Left ventricle myocardium inferior (tissue), 1 donor: Measurements from ENCODE around the gene AVEN. TPM values are rescaled to one million over a fixed set of nuclear protein-coding genes. Genes with fewer than 3 reads are reported as not detected.

Experiments
- DNase-seq: peaks from one replicate; pipeline ENCODE4 v3.0.0-alpha.2; 2020
- H3K27ac ChIP-seq: fragments of 200-600 bp; replicated peaks from 2 replicates; pipeline ENCODE4 v1.8.0; 2021
- H3K27me3 ChIP-seq: fragments of 200-600 bp; 2 replicates; pipeline ENCODE4 v1.8.0; 2021; ENCODE audit warnings: low read depth
- H3K36me3 ChIP-seq: fragments of 200-600 bp; 2 replicates; pipeline ENCODE4 v1.8.0; 2021
- H3K4me1 ChIP-seq: fragments of 200-600 bp; 2 replicates; pipeline ENCODE4 v1.8.0; 2021
- H3K4me3 ChIP-seq: fragments of 200-600 bp; 2 replicates; pipeline ENCODE4 v1.8.0; 2021; ENCODE audit warnings: mild to moderate bottlenecking, moderate library complexity
- H3K9me3 ChIP-seq: fragments of 200-600 bp; replicated peaks from 2 replicates; pipeline ENCODE4 v1.8.0; 2021
- intact Hi-C: fragments of 100-400 bp; cut with micrococcal nuclease; formaldehyde crosslinking; loops from one replicate; pipeline ENCODE4 v1.11.0; 2022
- total RNA-seq: library from RNA; stranded (reverse); fragmentation: NEBNext Ultra II Directional; extraction: Animal tissue kit (Norgen Biotek cat#: 25700); gene quantifications from one replicate; pipeline ENCODE4 v1.2.1, GENCODE V29; 2021
- TF ChIP-seq, protein P1 (sequence below): fragments of 200-600 bp; IDR thresholded peaks from 2 replicates; pipeline ENCODE4 v1.8.0; 2021; ENCODE audit warnings: antibody characterized with exemption, mild to moderate bottlenecking, borderline replicate concordance
- donor health status: DM: no; HTN: yes; CAD: no; lungs with severe emphysema.

The AVEN gene
- total RNA-seq, 1 donor from 2014 or later: 25.3 TPM

DNA sequence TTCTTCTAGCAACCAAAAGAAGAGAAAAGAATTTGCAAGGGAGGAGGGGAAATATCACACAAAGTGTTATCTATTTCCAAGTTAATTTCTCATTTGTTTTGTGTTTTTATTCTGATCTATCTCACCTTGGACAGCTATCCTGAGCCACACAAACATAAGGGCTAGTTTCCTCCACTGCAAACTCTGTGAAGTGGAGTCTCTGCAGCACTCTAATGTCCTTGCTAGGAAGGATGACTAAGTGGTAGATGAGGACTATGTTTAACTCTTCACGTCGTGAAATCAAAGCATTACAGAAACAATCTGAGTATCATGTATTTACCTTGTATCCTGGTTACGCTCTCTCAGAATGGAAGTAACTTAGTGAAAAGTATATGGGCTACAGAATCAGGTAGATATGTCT lies 104.6 kb downstream of the AVEN start:
- Histone ChIP-seq H3K36me3 (no peaks in the 10 kb centered on the region), H3K27ac (no peak overlapping the region), H3K9me3 (no peaks in the 10 kb centered on the region), H3K4me3 (no peak overlapping the region), H3K4me1 (peaks cover 12% of the 10 kb centered on the region), H3K27me3 (no peaks in the 10 kb centered on the region)
- TF ChIP-seq, protein P1, sequence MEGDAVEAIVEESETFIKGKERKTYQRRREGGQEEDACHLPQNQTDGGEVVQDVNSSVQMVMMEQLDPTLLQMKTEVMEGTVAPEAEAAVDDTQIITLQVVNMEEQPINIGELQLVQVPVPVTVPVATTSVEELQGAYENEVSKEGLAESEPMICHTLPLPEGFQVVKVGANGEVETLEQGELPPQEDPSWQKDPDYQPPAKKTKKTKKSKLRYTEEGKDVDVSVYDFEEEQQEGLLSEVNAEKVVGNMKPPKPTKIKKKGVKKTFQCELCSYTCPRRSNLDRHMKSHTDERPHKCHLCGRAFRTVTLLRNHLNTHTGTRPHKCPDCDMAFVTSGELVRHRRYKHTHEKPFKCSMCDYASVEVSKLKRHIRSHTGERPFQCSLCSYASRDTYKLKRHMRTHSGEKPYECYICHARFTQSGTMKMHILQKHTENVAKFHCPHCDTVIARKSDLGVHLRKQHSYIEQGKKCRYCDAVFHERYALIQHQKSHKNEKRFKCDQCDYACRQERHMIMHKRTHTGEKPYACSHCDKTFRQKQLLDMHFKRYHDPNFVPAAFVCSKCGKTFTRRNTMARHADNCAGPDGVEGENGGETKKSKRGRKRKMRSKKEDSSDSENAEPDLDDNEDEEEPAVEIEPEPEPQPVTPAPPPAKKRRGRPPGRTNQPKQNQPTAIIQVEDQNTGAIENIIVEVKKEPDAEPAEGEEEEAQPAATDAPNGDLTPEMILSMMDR: no peak
- no peak for DNase-seq
- intact Hi-C loops: no loop called here

DNA sequence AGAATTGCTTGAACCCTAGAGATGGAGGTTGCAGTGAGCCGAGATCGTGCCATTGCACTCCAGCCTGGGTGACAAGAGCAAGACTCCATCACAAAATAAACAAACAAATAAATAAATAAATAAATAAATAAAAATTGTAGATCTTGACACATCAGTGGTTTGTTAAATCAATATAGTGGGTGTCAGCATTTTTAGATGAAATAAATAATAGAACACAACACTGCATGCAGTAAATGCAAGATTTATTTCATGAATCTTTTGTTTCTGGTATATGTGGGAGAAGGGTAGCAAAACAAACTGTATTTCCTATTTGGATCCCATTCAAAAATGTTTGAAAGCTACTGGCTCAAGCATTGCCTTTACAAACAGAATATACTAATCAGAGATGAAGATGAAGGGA lies 106.3 kb downstream of the AVEN start:
- no peak overlapping the region for H3K4me3 ChIP-seq
- H3K4me1 ChIP-seq: peaks cover 12% of the 10 kb centered on the region
- TF ChIP-seq, protein P1: no peak
- no peaks in the 10 kb centered on the region for H3K9me3 ChIP-seq
- DNase-seq: no peak
- no peaks in the 10 kb centered on the region for H3K36me3 ChIP-seq
- intact Hi-C loops: no loop called here
- no peaks in the 10 kb centered on the region for H3K27me3 ChIP-seq
- no peak overlapping the region for H3K27ac ChIP-seq

DNA sequence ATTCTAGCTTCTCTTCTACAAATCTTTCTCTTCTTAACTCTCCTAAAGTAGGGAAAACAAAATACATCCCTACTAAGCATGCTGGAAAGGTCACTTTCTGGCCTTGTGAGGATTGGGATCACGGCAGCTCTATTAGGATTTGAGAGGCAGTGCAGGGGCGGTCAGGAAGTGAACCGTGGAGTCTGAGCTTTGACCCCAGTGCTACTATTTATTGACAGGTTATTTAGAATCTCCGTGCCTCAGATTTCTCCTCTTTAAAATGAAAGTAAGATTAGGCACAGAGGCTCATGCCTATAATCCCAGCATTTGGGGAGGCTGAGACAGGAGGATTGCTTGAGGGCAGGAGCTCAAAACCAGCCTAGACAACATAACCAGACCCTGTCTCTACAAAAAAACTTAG lies 112.7 kb downstream of the AVEN start:
- Histone ChIP-seq H3K27me3 (no peaks in the 10 kb centered on the region), H3K4me3 (no peak overlapping the region), H3K9me3 (no peaks in the 10 kb centered on the region), H3K36me3 (no peaks in the 10 kb centered on the region), H3K27ac (no peak overlapping the region), H3K4me1 (no peaks in the 10 kb centered on the region)
- intact Hi-C loops: no loop called here
- TF ChIP-seq, protein P1: no peak
- DNase-seq: no peak

DNA sequence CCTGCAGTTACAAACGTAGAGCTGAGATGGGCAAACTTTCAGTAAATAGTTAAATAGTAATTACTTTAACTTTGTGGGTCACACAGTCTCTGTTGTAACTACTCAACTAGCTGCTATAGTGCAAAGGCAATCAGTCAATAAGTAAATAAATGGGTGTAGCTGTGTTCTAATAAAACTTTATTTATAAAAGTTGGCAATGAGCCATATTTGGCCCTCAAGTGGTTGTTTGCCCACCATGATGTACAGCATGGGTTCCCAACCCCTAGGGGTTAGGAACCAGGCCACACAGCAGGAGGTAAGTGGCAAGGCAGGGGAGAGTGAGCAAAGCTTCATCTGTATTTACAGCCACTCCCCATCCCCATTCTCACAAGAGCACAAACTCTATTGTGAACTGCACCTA lies 115.6 kb downstream of the AVEN start:
- intact Hi-C loops: no loop called here
- TF ChIP-seq, protein P1: no peak
- Histone ChIP-seq H3K27me3 (no peaks in the 10 kb centered on the region), H3K9me3 (no peaks in the 10 kb centered on the region), H3K4me3 (no peak overlapping the region), H3K27ac (no peak overlapping the region), H3K4me1 (no peaks in the 10 kb centered on the region), H3K36me3 (no peaks in the 10 kb centered on the region)
- DNase-seq: no peak

DNA sequence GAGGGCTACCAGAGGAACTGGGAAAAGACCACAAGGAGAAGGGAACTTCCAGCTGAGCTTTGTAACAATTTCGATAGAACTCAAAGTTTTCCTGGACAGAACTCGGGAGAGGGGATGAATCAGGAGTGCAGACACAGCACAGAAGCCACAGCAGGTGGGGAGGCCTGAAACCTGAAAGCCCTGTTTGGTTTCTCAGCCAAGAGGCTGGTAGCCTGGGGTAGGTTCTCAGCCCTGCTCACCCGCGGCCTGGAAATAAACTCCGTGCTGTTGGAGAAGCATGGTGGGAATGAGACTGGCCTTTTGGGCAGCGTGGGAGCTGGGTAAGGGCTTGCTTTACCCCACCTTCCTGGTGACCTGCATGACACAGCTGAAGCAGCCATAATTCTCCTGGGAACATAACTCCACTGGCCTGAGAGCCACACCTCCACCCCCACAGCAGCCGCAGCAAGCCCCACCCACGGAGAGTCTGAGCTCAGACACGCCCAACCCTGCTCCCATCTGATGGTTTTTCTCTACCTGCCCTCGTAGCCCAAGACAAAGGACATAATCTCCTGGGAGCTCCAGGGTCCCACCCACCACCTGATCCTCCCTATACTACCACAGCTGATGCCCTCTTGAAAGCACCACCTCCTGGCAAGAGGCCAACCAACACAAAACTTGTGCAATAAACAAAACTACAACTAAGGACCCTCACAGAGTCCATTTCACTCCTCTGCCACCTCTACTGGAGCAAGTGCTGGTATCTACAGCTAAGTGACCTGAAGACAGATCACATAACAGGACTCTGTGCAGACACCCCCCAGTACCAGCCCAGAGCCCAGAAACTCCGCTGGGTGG lies 123.2 kb downstream of the AVEN start:
- Histone ChIP-seq H3K36me3 (no peaks in the 10 kb centered on the region), H3K27me3 (no peaks in the 10 kb centered on the region), H3K27ac (no peak overlapping the region), H3K4me3 (no peak overlapping the region), H3K4me1 (no peaks in the 10 kb centered on the region), H3K9me3 (no peaks in the 10 kb centered on the region)
- intact Hi-C loops: no loop called here
- TF ChIP-seq, protein P1: no peak
- no peak for DNase-seq
